GM12878 (cell line): ENCODE measurements around the gene GMIP. TPM values are rescaled to one million over a fixed set of nuclear protein-coding genes. Genes with fewer than 3 reads are reported as not detected.

Source experiments
- ATAC-seq: fragments of 200-7000 bp; cut with Tn5 transposase; 3 replicates; pipeline ENCODE4 v1.9.1; 2020; ENCODE audit warnings: mild to moderate bottlenecking, moderate library complexity
- BruUV-seq: library from RNA; stranded (reverse); fragments of 400-500 nt; replicated peaks from 2 replicates; lab custom pipeline; 2021; lab: Mats Ljungman, UMichigan
- CTCF ChIA-PET: fragments of 300-600 bp; sonication (Branson Sonifier 250); formaldehyde crosslinking; extraction: SDS; loops from one replicate; lab custom pipeline; 2021; ENCODE audit warnings: inconsistent platforms; lab: Yijun Ruan, JAX
- POLR2A ChIA-PET: fragments of 350-600 bp; formaldehyde crosslinking; extraction: SDS; loops from one replicate; lab custom pipeline; 2021; ENCODE audit warnings: inconsistent platforms; lab: Charles Lee
- RAD21 ChIA-PET: fragments of 300-600 bp; sonication (Branson Sonifier 250); formaldehyde crosslinking; loops from one replicate; lab custom pipeline; 2023; ENCODE audit warnings: antibody characterized with exemption; ENCODE audit not compliant: unreplicated experiment; lab: Charles Lee
- SMC1A ChIA-PET: fragments of 300-600 bp; sonication (Branson Sonifier 250); formaldehyde crosslinking; loops from one replicate; lab custom pipeline; 2023; ENCODE audit not compliant: unreplicated experiment, uncharacterized antibody; lab: Charles Lee
- DNase-seq: peaks from one replicate; pipeline ENCODE4 v3.0.0-alpha.2; 2011; ENCODE audit warnings: low read depth, low spot score
- FAIRE-seq: peaks from 3 replicates; lab custom pipeline; 2011; peaks lifted over from hg19 to GRCh38; lab: Jason Lieb, UNC
- H2AFZ ChIP-seq: 2 replicates; pipeline ENCODE4 v1.6.0; 2011; ENCODE audit warnings: low read depth, low read length, control low read depth; ENCODE audit not compliant: control insufficient read depth
- H3K27ac ChIP-seq: 2 replicates; pipeline ENCODE4 v1.5.1; 2011; ENCODE audit warnings: control low read depth; ENCODE audit not compliant: control insufficient read depth, insufficient read depth
- H3K27me3 ChIP-seq, 2 experiments: replicated peaks in 1 of 2; 2 replicates each; pipeline versions ENCODE4 v1.6.0 to v1.6.1; 2011; ENCODE audit warnings: low read length in 1 of 2; ENCODE audit not compliant: control insufficient read depth in 2 of 2, insufficient read depth in 2 of 2
- H3K36me3 ChIP-seq, 2 experiments: 2 replicates each; pipeline ENCODE4 v1.5.1; 2011; ENCODE audit warnings: low read length in 1 of 2; ENCODE audit not compliant: control insufficient read depth in 2 of 2, insufficient read depth in 2 of 2
- H3K4me1 ChIP-seq: 2 replicates; pipeline ENCODE4 v1.6.1; 2011; ENCODE audit warnings: mild to moderate bottlenecking, low read length, moderate library complexity, mixed read lengths; ENCODE audit not compliant: control insufficient read depth, insufficient read depth
- H3K4me2 ChIP-seq: 2 replicates; pipeline ENCODE4 v1.6.0; 2011; ENCODE audit warnings: control low read depth; ENCODE audit not compliant: control insufficient read depth, insufficient read depth
- H3K4me3 ChIP-seq: fragments of 200-600 bp; sonication (generic); 2 replicates; pipeline ENCODE4 v1.5.1; 2016
- H3K79me2 ChIP-seq: 2 replicates; pipeline ENCODE4 v1.6.0; 2011; ENCODE audit warnings: low read length; ENCODE audit not compliant: control insufficient read depth, insufficient read depth
- H3K9ac ChIP-seq: 2 replicates; pipeline ENCODE4 v1.8.0; 2011; ENCODE audit warnings: low read length, control low read depth, mixed read lengths; ENCODE audit not compliant: control insufficient read depth, insufficient read depth
- H3K9me3 ChIP-seq: replicated peaks from 3 replicates; pipeline ENCODE4 v1.5.1; 2011; ENCODE audit warnings: mild to moderate bottlenecking, low read length; ENCODE audit not compliant: control insufficient read depth, insufficient read depth
- H4K20me1 ChIP-seq: 2 replicates; pipeline ENCODE4 v1.6.0; 2011; ENCODE audit not compliant: control insufficient read depth, insufficient read depth
- BACH1 ChIP-seq: fragments of 450-650 bp; IDR thresholded peaks from 2 replicates; pipeline ENCODE4 v1.6.1; 2017; ENCODE audit warnings: mild to moderate bottlenecking, borderline replicate concordance
- HDGF ChIP-seq: fragments of 450-650 bp; IDR thresholded peaks from 2 replicates; pipeline ENCODE4 v1.6.1; 2016; ENCODE audit warnings: antibody characterized with exemption
- RELA ChIP-seq: fragments of 450-650 bp; IDR thresholded peaks from 2 replicates; pipeline ENCODE4 v1.8.0; 2014; ENCODE audit warnings: borderline replicate concordance; ENCODE audit not compliant: partially characterized antibody
- SREBF1 ChIP-seq: IDR thresholded peaks from 2 replicates; pipeline ENCODE4 v1.6.1; 2012; ENCODE audit warnings: mild to moderate bottlenecking, low read length
- STAT3 ChIP-seq: IDR thresholded peaks from 2 replicates; pipeline ENCODE4 v1.6.1; 2011; ENCODE audit warnings: low read depth, low read length, improper control_type of control experiment
- WGBS: methylation state at CpG from one replicate; pipeline ENCODE4 v1.1.6; 2016; ENCODE audit warnings: low lambda C conversion rate; ENCODE audit not compliant: insufficient replicate concordance, insufficient coverage; ENCODE audit errors: missing lambda C conversion rate; 5-methylcytosine and 5-hydroxymethylcytosine counted together
- in situ Hi-C: fragments of 300-500 bp; cut with MboI; formaldehyde crosslinking; loops from 9 replicates; pipeline ENCODE4 v1.14.3; 2018; ENCODE audit warnings: mixed read lengths
- intact Hi-C: fragments of 100-400 bp; cut with micrococcal nuclease; formaldehyde crosslinking; loops from one replicate; pipeline ENCODE4 v1.14.2; 2022; ENCODE audit not compliant: unreplicated experiment
- polyA plus RNA-seq, 11 experiments: library from polyadenylated mRNA; depleted of rRNA in 4 of 11; unstranded in 6 of 11; stranded (reverse) in 5 of 11; fragments of >200 nt; fragmentation: Nextera tagmentation in 4 of 11; fragmentation: Illumina TruSeq in 1 of 11; extraction: Ambion mirVana in 4 of 11; extraction: Trizol in 1 of 11; gene quantifications; 1 replicate in 1 of 11; 2 replicates in 10 of 11; pipeline versions ENCODE4 v1.2.1 to v1.2.3, GENCODE V29; 2011 to 2016; ENCODE audit warnings: inconsistent platforms in 2 of 11, missing spikeins in 2 of 11, low read depth in 1 of 11
- total RNA-seq, 4 experiments: library from RNA; depleted of rRNA in 3 of 4; stranded (reverse); fragments of >200 nt in 3 of 4; fragmentation: Illumina TruSeq in 1 of 4; extraction: Trizol in 1 of 4; gene quantifications; 2 replicates each; pipeline versions ENCODE4 v1.2.1 to v1.2.3, GENCODE V29; 2013 to 2021

The GMIP gene
- total and polyA plus RNA-seq, 10 of the 15 experiments (the other 5 are each of a cell fraction or from before 2014, with no cell fraction given) = 1.5 to 63.5 (median 22.3) TPM

- peaks cover 19% of the 10 kb centered on the region for H3K79me2 ChIP-seq
- BruUV-seq = no TSS peak
- H3K27ac ChIP-seq = peak overlapping the region; percentile 99
- no peaks in the 10 kb centered on the region for H3K27me3 ChIP-seq
- H2AFZ ChIP-seq = no peak overlapping the region
- H3K36me3 ChIP-seq = peaks cover 14 to 34% of the 10 kb centered on the region in 2 experiments; a peak in 3 of 4 replicates
- in situ Hi-C loops (loop anchor here (5.0 kb wide), 1 partner anchor 117 kb away; the partner anchor contains the start of gene YJEFN3), intact Hi-C loops (loop anchor here (5.0 kb wide), 2 partner anchors 87 to 277 kb away; no protein-coding TSS in a partner anchor)
- ChIA-PET CTCF (interaction anchor here (0.6 to 2.7 kb wide), 17 partner anchors 8 to 128 kb away, joined by 3 to 38 read pairs (median 4); partner anchors contain the start of genes NDUFA13 and TSSK6), SMC1A (interaction anchor here (0.8 to 2.7 kb wide), 4 partner anchors 16 to 112 kb away, joined by 3 to 21 read pairs (median 4); no protein-coding TSS in a partner anchor), RAD21 (interaction anchor here (0.5 to 1.7 kb wide), 9 partner anchors 18 to 594 kb away, joined by 3 to 22 read pairs (median 4); partner anchors contain the start of gene ATP13A1)
- DNase-seq = no peak
- no peak for ATAC-seq
- peaks cover 4% of the 10 kb centered on the region for H3K4me1 ChIP-seq
- no peaks in the 10 kb centered on the region for H3K9me3 ChIP-seq
- FAIRE-seq = no peak
- H3K4me2 ChIP-seq = peak overlapping the region; percentile 95; the same call in 1 of the 2 replicates
- WGBS = 3% methylated on average over 5 of the region's 5 CpGs
- peak overlapping the region; percentile 96 for H3K4me3 ChIP-seq
- H3K9ac ChIP-seq = peak overlapping the region; percentile 100
- TF ChIP-seq STAT3 = no peak
- TF ChIP-seq HDGF = 0 out of 2 replicates have a peak, but pooled peaks have one; percentile 3
- TF ChIP-seq BACH1 = 0 out of 2 replicates have a peak, but pooled peaks have one; percentile 32
- no peak for TF ChIP-seq SREBF1
- TF ChIP-seq RELA = peak; percentile 0
- TF ChIP-seq, all 136 proteins: peak for 3
- no peaks in the 10 kb centered on the region; the same call in 1 of the 2 replicates for H4K20me1 ChIP-seq
- POLR2A ChIA-PET = interaction anchor here (1.2 kb wide), 1 partner anchor 18 kb away, joined by 10 read pairs; no protein-coding TSS in a partner anchor
Measured at GRCh38 chr19:19644054-19644388, 564 bp upstream of the GMIP start.
